B cell (primary cell): Measurements from ENCODE around the gene UBASH3B. TPM values are rescaled to one million over a fixed set of nuclear protein-coding genes. Genes with fewer than 3 reads are reported as not detected.

Experiments
- ATAC-seq: fragments of 200-7000 bp; cut with Tn5 transposase; one replicate; pipeline ENCODE4 v1.10.0; 2021; ENCODE audit warnings: low read depth, mild to moderate bottlenecking, moderate number of reproducible peaks, moderate library complexity
- CTCF ChIA-PET: fragments of 350-600 bp; sonication (Branson Sonifier 250); formaldehyde crosslinking; loops from one replicate; lab custom pipeline; 2021; ENCODE audit warnings: antibody characterized with exemption, inconsistent platforms; lab: Charles Lee
- POLR2A ChIA-PET: fragments of 350-600 bp; sonication (Branson Sonifier 250); formaldehyde crosslinking; loops from one replicate; lab custom pipeline; 2021; ENCODE audit warnings: antibody characterized with exemption; lab: Charles Lee
- DNase-seq: peaks from one replicate; pipeline ENCODE4 v3.0.0; 2013
- H2AFZ ChIP-seq: 2 replicates; pipeline ENCODE4 v1.6.1; 2012; ENCODE audit warnings: mild to moderate bottlenecking, low read depth, low read length; ENCODE audit not compliant: insufficient read depth, poor library complexity, severe bottlenecking
- H3K27ac ChIP-seq, 2 donors: 1 replicate in 1 of 2; 2 replicates in 1 of 2; pipeline ENCODE4 v1.5.1; 2012 to 2013; ENCODE audit warnings: low read length in 2 of 2, mild to moderate bottlenecking in 2 of 2, moderate library complexity in 1 of 2
- H3K27me3 ChIP-seq, 4 experiments: fragments of 200-600 bp in 1 of 4; sonication (generic) in 1 of 4; replicated peaks in 1 of 4; 1 replicate in 2 of 4; 2 replicates in 2 of 4; pipeline versions ENCODE4 v1.6.1 to v1.7.0; 2013 to 2016; ENCODE audit warnings: low read length in 3 of 4, mild to moderate bottlenecking in 2 of 4, mixed read lengths in 1 of 4, moderate library complexity in 1 of 4; ENCODE audit not compliant: insufficient read depth in 4 of 4, control insufficient read depth in 3 of 4; ENCODE audit errors: control extremely low read depth in 1 of 4
- H3K36me3 ChIP-seq, 2 experiments: replicated peaks in 1 of 2; 1 replicate in 1 of 2; 2 replicates in 1 of 2; pipeline versions ENCODE4 v1.6.1 to v1.7.1; 2013; ENCODE audit warnings: low read length in 1 of 2; ENCODE audit not compliant: insufficient read depth in 2 of 2, control insufficient read depth in 1 of 2; ENCODE audit errors: control extremely low read depth in 1 of 2, extremely low read depth in 1 of 2
- H3K4me1 ChIP-seq, 2 donors: fragments of 200-600 bp in 1 of 2; sonication (generic) in 1 of 2; 1 replicate in 1 of 2; 2 replicates in 1 of 2; pipeline versions ENCODE4 v1.5.1 to v1.6.1; 2013 to 2017; ENCODE audit warnings: low read length in 2 of 2; ENCODE audit not compliant: control insufficient read depth in 2 of 2, insufficient read depth in 2 of 2
- H3K4me2 ChIP-seq: replicated peaks from 2 replicates; pipeline ENCODE3; 2012; ENCODE audit warnings: mild to moderate bottlenecking, low read depth, low read length; ENCODE audit not compliant: poor library complexity, severe bottlenecking
- H3K4me3 ChIP-seq, 5 experiments: fragments of 200-600 bp in 1 of 5; sonication (generic) in 1 of 5; 1 replicate in 3 of 5; 2 replicates in 2 of 5; pipeline versions ENCODE4 v1.5.1 to v1.7.0; 2011 to 2016; ENCODE audit warnings: low read length in 4 of 5, mild to moderate bottlenecking in 4 of 5, low read depth in 2 of 5, control low read depth in 1 of 5, moderate library complexity in 1 of 5; ENCODE audit not compliant: insufficient read depth in 1 of 5; ENCODE audit errors: control extremely low read depth in 1 of 5, extremely low read depth in 1 of 5
- H3K79me2 ChIP-seq: fragments of 200-600 bp; sonication (generic); one replicate; pipeline ENCODE4 v1.6.0; 2016; ENCODE audit warnings: low read length; ENCODE audit not compliant: control insufficient read depth, insufficient read depth
- H3K9ac ChIP-seq: fragments of 200-600 bp; sonication (generic); 2 replicates; pipeline ENCODE4 v1.6.1; 2017; ENCODE audit warnings: mild to moderate bottlenecking, low read length, moderate library complexity
- H3K9me3 ChIP-seq, 3 donors: one replicate each; pipeline versions ENCODE4 v1.6.1 to v1.7.1; 2013; ENCODE audit warnings: low read length in 2 of 3; ENCODE audit not compliant: control insufficient read depth in 2 of 3, insufficient read depth in 1 of 3; ENCODE audit errors: control extremely low read depth in 1 of 3
- H4K20me1 ChIP-seq: 2 replicates; pipeline ENCODE4 v1.6.0; 2012; ENCODE audit warnings: mild to moderate bottlenecking, low read length; ENCODE audit not compliant: insufficient read depth, control insufficient read depth, poor library complexity, severe bottlenecking
- H3K27ac Mint-ChIP-seq: one replicate; pipeline ENCODE4 v1.8.0; 2021; ENCODE audit warnings: mixed read lengths
- H3K27me3 Mint-ChIP-seq: one replicate; pipeline ENCODE4 v1.8.0; 2021; ENCODE audit warnings: mixed read lengths
- H3K4me1 Mint-ChIP-seq: one replicate; pipeline ENCODE4 v1.8.0; 2021; ENCODE audit warnings: mixed read lengths
- H3K4me3 Mint-ChIP-seq: one replicate; pipeline ENCODE4 v1.8.0; 2021; ENCODE audit warnings: mixed read lengths
- H3K9me3 Mint-ChIP-seq: one replicate; pipeline ENCODE4 v1.8.0; 2022; ENCODE audit warnings: mixed read lengths; ENCODE audit not compliant: insufficient read depth
- EZH2 ChIP-seq: IDR thresholded peaks from 2 replicates; pipeline ENCODE4 v1.6.1; 2012; ENCODE audit warnings: borderline replicate concordance, low read depth, mild to moderate bottlenecking, moderate library complexity, low read length; ENCODE audit not compliant: insufficient read depth, poor library complexity, severe bottlenecking
- WGBS: methylation state at CpG from one replicate; pipeline ENCODE4 v1.1.5; 2013; ENCODE audit warnings: missing lambda C conversion rate; ENCODE audit not compliant: insufficient coverage; 5-methylcytosine and 5-hydroxymethylcytosine counted together
- intact Hi-C: fragments of 100-400 bp; cut with micrococcal nuclease; formaldehyde crosslinking; loops from one replicate; pipeline ENCODE4 v1.10.0; 2022
- polyA plus RNA-seq: library from polyadenylated mRNA; depleted of rRNA; stranded (reverse); fragments of >200 nt; gene quantifications from 2 replicates; pipeline ENCODE4 v1.2.3, GENCODE V29; 2012
- total RNA-seq, 2 donors: library from RNA; stranded (reverse); fragments of 120-200 nt in 1 of 2; gene quantifications; 1 replicate in 1 of 2; 2 replicates in 1 of 2; pipeline versions ENCODE4 v1.2.3 to v1.2.4, GENCODE V29; 2013 to 2022
- TF ChIP-seq, protein P1 (sequence below): fragments of 200-600 bp; IDR thresholded peaks from one replicate; pipeline ENCODE4 v1.8.0; 2022; ENCODE audit warnings: antibody characterized with exemption, mild to moderate bottlenecking

Gene UBASH3B
- total and polyA plus RNA-seq, 2 donors (not counting 1 experiment from before 2014, with no cell fraction given), result 2.3 to 3.6 TPM

DNA sequence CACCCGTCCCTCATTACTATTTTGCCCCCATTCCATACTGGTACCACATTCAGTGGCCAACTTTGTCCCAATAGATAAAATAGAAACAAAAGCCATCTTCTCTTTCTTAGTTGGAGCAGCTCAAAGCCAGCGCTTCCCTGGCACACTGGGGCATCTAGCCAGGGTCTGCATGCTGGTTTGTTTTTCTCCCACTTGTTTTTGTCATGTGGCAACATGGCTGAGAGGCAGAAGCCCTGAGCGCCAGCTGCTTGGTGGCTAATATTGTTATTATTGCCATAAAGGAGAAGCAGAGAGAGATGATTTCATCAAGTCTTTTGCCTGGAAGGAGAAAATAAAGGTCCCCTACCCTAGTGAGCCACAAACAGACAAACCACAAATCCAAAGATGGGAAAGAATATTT is 134.4 kb downstream of the UBASH3B start:
- intact Hi-C loops, result no loop called here
- CTCF ChIA-PET, result interaction anchor here (1.2 to 11.9 kb wide), 2 partner anchors 8 to 65 kb away, joined by 5 to 319 read pairs; no protein-coding TSS in a partner anchor
- POLR2A ChIA-PET, result no interaction called here

DNA sequence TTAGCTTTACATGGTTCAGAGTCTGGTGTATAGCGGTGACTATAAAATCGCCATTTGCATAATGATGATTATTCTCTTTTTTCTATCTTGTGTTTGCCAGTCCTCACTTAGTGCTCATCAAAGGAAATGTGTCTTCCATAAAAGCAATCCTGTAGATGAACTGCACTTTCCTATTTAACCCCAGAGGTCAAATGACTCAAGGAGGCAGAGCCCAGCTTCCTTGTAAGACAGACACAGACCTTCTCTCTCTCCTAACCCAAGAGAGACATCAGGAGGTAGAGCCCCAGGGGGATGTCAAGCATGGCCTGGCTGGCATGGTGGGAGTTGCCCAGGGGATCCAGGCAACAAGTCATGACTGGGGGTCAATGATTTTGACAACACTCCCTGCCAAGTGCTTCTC is 135.9 kb downstream of the UBASH3B start:
- intact Hi-C loops, result no loop called here

More for the DNA sequence above, 134.4 kb downstream of the UBASH3B start:
- no peaks in the 10 kb centered on the region for H3K4me1 Mint-ChIP-seq
- no peak overlapping the region for H3K4me2 ChIP-seq
- no peak overlapping the region for H3K9ac ChIP-seq
- H3K4me3 ChIP-seq, result no peak overlapping the region
- no peak for DNase-seq
- no peaks in the 10 kb centered on the region for H3K27me3 ChIP-seq
- H3K9me3 Mint-ChIP-seq, result no peaks in the 10 kb centered on the region
- H3K27ac ChIP-seq, result no peak overlapping the region
- H4K20me1 ChIP-seq, result no peaks in the 10 kb centered on the region
- no peaks in the 10 kb centered on the region for H3K36me3 ChIP-seq
- H3K27me3 Mint-ChIP-seq, result no peaks in the 10 kb centered on the region
- TF ChIP-seq, protein P1, sequence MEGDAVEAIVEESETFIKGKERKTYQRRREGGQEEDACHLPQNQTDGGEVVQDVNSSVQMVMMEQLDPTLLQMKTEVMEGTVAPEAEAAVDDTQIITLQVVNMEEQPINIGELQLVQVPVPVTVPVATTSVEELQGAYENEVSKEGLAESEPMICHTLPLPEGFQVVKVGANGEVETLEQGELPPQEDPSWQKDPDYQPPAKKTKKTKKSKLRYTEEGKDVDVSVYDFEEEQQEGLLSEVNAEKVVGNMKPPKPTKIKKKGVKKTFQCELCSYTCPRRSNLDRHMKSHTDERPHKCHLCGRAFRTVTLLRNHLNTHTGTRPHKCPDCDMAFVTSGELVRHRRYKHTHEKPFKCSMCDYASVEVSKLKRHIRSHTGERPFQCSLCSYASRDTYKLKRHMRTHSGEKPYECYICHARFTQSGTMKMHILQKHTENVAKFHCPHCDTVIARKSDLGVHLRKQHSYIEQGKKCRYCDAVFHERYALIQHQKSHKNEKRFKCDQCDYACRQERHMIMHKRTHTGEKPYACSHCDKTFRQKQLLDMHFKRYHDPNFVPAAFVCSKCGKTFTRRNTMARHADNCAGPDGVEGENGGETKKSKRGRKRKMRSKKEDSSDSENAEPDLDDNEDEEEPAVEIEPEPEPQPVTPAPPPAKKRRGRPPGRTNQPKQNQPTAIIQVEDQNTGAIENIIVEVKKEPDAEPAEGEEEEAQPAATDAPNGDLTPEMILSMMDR, result no peak
- TF ChIP-seq EZH2, result no peak
- ATAC-seq, result no peak
- H3K4me3 Mint-ChIP-seq, result no peak overlapping the region
- 100% methylated on average over 2 of the region's 3 CpGs for WGBS
- no peak overlapping the region for H2AFZ ChIP-seq
- H3K79me2 ChIP-seq, result no peaks in the 10 kb centered on the region
- H3K9me3 ChIP-seq, result no peaks in the 10 kb centered on the region
- H3K4me1 ChIP-seq, result no peaks in the 10 kb centered on the region
- no peak overlapping the region for H3K27ac Mint-ChIP-seq

More for the DNA sequence above, 135.9 kb downstream of the UBASH3B start:
- H3K4me1 ChIP-seq, result no peaks in the 10 kb centered on the region
- no peak overlapping the region for H3K4me3 ChIP-seq
- no peak overlapping the region for H3K9ac ChIP-seq
- no peaks in the 10 kb centered on the region for H3K9me3 Mint-ChIP-seq
- H3K27me3 ChIP-seq, result no peaks in the 10 kb centered on the region
- WGBS, result no CpG with 5 or more reads among the region's 2 CpGs
- H3K27ac ChIP-seq, result no peak overlapping the region
- POLR2A ChIA-PET, result no interaction called here
- H3K27me3 Mint-ChIP-seq, result no peaks in the 10 kb centered on the region
- no peak overlapping the region for H3K4me3 Mint-ChIP-seq
- H3K4me2 ChIP-seq, result no peak overlapping the region
- no peaks in the 10 kb centered on the region for H4K20me1 ChIP-seq
- TF ChIP-seq, protein P1, result no peak
- TF ChIP-seq EZH2, result no peak
- H3K4me1 Mint-ChIP-seq, result peaks cover 4% of the 10 kb centered on the region
- H3K27ac Mint-ChIP-seq, result peak overlapping the region; percentile 10
- no peak for ATAC-seq
- no peaks in the 10 kb centered on the region for H3K36me3 ChIP-seq
- no peaks in the 10 kb centered on the region for H3K79me2 ChIP-seq
- H2AFZ ChIP-seq, result no peak overlapping the region
- no peak for DNase-seq
- CTCF ChIA-PET, result interaction anchor here (0.6 to 11.9 kb wide), 5 partner anchors 8 to 369 kb away, joined by 3 to 319 read pairs (median 5); no protein-coding TSS in a partner anchor
- no peaks in the 10 kb centered on the region for H3K9me3 ChIP-seq
